Left lung (tissue), 10 donors: ENCODE data around the gene RBM33. TPM values are rescaled to one million over a fixed set of nuclear protein-coding genes. Genes with fewer than 3 reads are reported as not detected.

ENCODE experiments used
- ATAC-seq: fragments of 200-7000 bp; cut with Tn5 transposase; one replicate; pipeline ENCODE4 v1.9.1; 2020; ENCODE audit warnings: moderate library complexity
- DNase-seq, 4 donors: peaks; one replicate each; pipeline ENCODE4 v3.0.0-alpha.2; 2013 to 2020
- H3K27ac ChIP-seq, 2 donors: fragments of 200-600 bp; sonication (generic) in 1 of 2; one replicate each; pipeline versions ENCODE4 v1.5.0 to v1.8.0; 2020 to 2021
- H3K27me3 ChIP-seq, 2 donors: fragments of 200-600 bp; sonication (generic) in 1 of 2; one replicate each; pipeline versions ENCODE4 v1.5.0 to v1.8.0; 2020 to 2021
- H3K36me3 ChIP-seq, 2 donors: fragments of 200-600 bp; sonication (generic) in 1 of 2; one replicate each; pipeline versions ENCODE4 v1.5.0 to v1.8.0; 2020 to 2021
- H3K4me1 ChIP-seq, 2 donors: fragments of 200-600 bp; one replicate each; pipeline ENCODE4 v1.8.0; 2021
- H3K4me3 ChIP-seq, 2 donors: fragments of 200-600 bp; sonication (generic) in 1 of 2; one replicate each; pipeline versions ENCODE4 v1.5.0 to v1.8.0; 2020 to 2021; ENCODE audit warnings: mild to moderate bottlenecking in 1 of 2
- H3K9me3 ChIP-seq, 2 donors: fragments of 200-600 bp; sonication (generic) in 1 of 2; one replicate each; pipeline versions ENCODE4 v1.5.0 to v1.8.0; 2020 to 2021
- intact Hi-C, 2 donors: fragments of 100-400 bp; cut with DNase I; formaldehyde crosslinking; loops; one replicate each; pipeline versions ENCODE4 v1.11.2 to v1.14.2; 2022
- polyA plus RNA-seq, 6 donors: library from polyadenylated mRNA; unstranded; fragments of 120-200 nt; gene quantifications; one replicate each; pipeline ENCODE4 v1.2.1, GENCODE V29; 2013; ENCODE audit not compliant: insufficient read length in 6 of 6
- total RNA-seq, 2 donors: library from RNA; stranded (reverse); fragmentation: NEBNext Ultra II Directional; extraction: Animal tissue kit (Norgen Biotek cat#: 25700); gene quantifications; one replicate each; pipeline ENCODE4 v1.2.1, GENCODE V29; 2021
- TF ChIP-seq, protein P1 (sequence below), 2 donors: fragments of 200-600 bp; sonication (generic) in 1 of 2; IDR thresholded peaks; one replicate each; pipeline versions ENCODE4 v1.5.0 to v1.8.0; 2021; ENCODE audit warnings: antibody characterized with exemption in 2 of 2
- donor health status: DM: no; HTN: yes; CAD: no.
- donor health status: DM: no; HTN: no; CAD: no.

Gene RBM33
- total and polyA plus RNA-seq, 8 donors, result 35.2 to 56.4 (median 45.0) TPM

DNA sequence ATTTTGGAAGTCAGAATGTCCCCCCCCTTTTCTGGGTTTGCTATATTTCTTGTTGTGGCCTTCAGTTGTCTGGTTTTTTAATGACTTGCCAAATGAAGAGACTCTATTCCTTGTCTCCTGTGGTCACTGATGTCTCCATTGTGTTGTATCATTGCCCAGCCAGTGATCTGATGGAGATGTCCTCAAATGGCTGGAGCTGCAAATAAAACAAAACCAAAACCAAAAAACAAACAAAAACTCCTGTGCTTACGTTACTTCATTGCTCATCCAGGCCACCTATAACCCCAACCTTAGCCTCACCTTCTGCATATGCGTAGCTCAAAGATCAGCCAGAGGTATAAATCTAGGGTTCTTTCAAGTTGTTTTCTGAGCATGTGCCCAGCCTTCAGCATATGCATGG, 5.1 kb downstream of the RBM33 start:
- no peak overlapping the region for H3K27ac ChIP-seq

GRCh38 chr7:155652156-155653114, 8.0 kb downstream of the RBM33 start:
- DNase-seq, result no peak
- TF ChIP-seq, protein P1, sequence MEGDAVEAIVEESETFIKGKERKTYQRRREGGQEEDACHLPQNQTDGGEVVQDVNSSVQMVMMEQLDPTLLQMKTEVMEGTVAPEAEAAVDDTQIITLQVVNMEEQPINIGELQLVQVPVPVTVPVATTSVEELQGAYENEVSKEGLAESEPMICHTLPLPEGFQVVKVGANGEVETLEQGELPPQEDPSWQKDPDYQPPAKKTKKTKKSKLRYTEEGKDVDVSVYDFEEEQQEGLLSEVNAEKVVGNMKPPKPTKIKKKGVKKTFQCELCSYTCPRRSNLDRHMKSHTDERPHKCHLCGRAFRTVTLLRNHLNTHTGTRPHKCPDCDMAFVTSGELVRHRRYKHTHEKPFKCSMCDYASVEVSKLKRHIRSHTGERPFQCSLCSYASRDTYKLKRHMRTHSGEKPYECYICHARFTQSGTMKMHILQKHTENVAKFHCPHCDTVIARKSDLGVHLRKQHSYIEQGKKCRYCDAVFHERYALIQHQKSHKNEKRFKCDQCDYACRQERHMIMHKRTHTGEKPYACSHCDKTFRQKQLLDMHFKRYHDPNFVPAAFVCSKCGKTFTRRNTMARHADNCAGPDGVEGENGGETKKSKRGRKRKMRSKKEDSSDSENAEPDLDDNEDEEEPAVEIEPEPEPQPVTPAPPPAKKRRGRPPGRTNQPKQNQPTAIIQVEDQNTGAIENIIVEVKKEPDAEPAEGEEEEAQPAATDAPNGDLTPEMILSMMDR (IDR thresholded peaks at IDR 0.05), result no peak
- intact Hi-C loops, result no loop called here
- peaks cover 0 to 16% of the 10 kb centered on the region in 2 donors for H3K36me3 ChIP-seq
- H3K27ac ChIP-seq, result peak overlapping the region in 1 of 2 donors; percentile 39
- H3K4me1 ChIP-seq, result peaks cover 11 to 62% of the 10 kb centered on the region in 2 donors
- H3K9me3 ChIP-seq, result peaks cover 0 to 14% of the 10 kb centered on the region in 2 donors
- ATAC-seq, result no peak
- H3K4me3 ChIP-seq, result no peak overlapping the region
- H3K27me3 ChIP-seq, result no peaks in the 10 kb centered on the region

More for the DNA sequence above, 5.1 kb downstream of the RBM33 start:
- DNase-seq (no peak), ATAC-seq (no peak)
- Histone ChIP-seq H3K36me3 (peaks cover 0 to 19% of the 10 kb centered on the region in 2 donors), H3K4me1 (peaks cover 15 to 66% of the 10 kb centered on the region in 2 donors), H3K27me3 (no peaks in the 10 kb centered on the region), H3K4me3 (no peak overlapping the region), H3K9me3 (peaks cover 0 to 14% of the 10 kb centered on the region in 2 donors)
- intact Hi-C loops, result loop anchor here in 1 of 2 donors (10.0 kb wide), 1 partner anchor 85 kb away; no protein-coding TSS in a partner anchor
- TF ChIP-seq, protein P1 (IDR thresholded peaks at IDR 0.05), result no peak

DNA sequence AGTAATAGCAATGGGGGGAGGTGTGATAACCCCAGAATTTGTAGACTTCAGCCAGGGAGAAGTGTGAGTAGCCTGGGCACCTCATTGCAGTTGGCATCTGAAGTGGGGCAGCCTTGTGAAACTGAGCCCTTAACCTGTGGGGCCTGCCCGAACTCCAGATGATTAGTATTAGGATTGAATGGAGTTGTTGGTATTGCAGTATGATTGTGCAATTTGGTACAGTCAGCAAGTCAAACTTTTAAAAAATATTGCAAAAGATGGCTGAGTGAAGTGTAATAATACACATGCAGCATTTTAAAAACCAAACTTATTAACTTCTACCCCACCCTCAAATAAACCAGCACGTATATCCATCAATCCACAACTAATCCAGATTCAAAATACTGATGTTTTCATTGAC, 9.3 kb downstream of the RBM33 start:
- ATAC-seq (peak; percentile 95), DNase-seq (peak in 2 of 4 donors; percentile 16 to 68)
- Histone ChIP-seq H3K4me1 (peaks cover 17 to 68% of the 10 kb centered on the region in 2 donors), H3K36me3 (peaks cover 0 to 2% of the 10 kb centered on the region in 2 donors), H3K9me3 (peaks cover 0 to 7% of the 10 kb centered on the region in 2 donors), H3K27me3 (no peaks in the 10 kb centered on the region), H3K27ac (peak overlapping the region in 1 of 2 donors; percentile 39), H3K4me3 (no peak overlapping the region)
- TF ChIP-seq, protein P1 (IDR thresholded peaks at IDR 0.05), result no peak
- intact Hi-C loops, result no loop called here

DNA sequence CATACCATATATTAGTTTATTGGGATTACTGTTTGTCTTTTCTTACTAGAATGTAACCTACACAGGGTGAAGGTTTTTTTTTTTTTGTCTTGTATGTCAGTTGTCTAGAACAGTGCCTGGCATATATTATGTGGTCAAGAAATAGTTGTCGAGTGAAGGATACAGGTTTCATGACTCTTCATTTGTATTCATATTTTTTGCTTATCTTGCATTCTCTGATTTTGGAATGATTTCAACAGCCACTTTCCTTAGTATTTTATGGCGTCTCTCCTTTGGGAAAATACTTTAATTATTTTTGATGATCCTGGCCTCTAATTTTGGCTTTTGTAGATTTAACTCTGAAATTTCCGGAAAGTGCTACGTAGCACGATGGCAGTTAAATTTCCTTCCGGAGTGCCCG, 12.4 kb downstream of the RBM33 start:
- Histone ChIP-seq H3K27me3 (no peaks in the 10 kb centered on the region), H3K27ac (no peak overlapping the region), H3K4me1 (peaks cover 17 to 63% of the 10 kb centered on the region in 2 donors), H3K36me3 (no peaks in the 10 kb centered on the region), H3K4me3 (no peak overlapping the region), H3K9me3 (no peaks in the 10 kb centered on the region)
- ATAC-seq (no peak), DNase-seq (no peak)
- TF ChIP-seq, protein P1 (IDR thresholded peaks at IDR 0.05), result no peak
- intact Hi-C loops, result no loop called here

GRCh38 chr7:155660059-155660757, 15.7 kb downstream of the RBM33 start:
- TF ChIP-seq, protein P1 (IDR thresholded peaks at IDR 0.05), result no peak
- H3K27me3 ChIP-seq, result no peaks in the 10 kb centered on the region
- H3K27ac ChIP-seq, result no peak overlapping the region
- DNase-seq, result no peak
- H3K4me1 ChIP-seq, result peaks cover 5 to 44% of the 10 kb centered on the region in 2 donors
- intact Hi-C loops, result no loop called here
- no peak for ATAC-seq
- H3K36me3 ChIP-seq, result peaks cover 0 to 3% of the 10 kb centered on the region in 2 donors
- no peak overlapping the region for H3K4me3 ChIP-seq
- H3K9me3 ChIP-seq, result no peaks in the 10 kb centered on the region
